A549 (cell line): ENCODE data around the gene DDIAS.

Experiments used
- BHLHE40 ChIP-seq: IDR thresholded peaks from 2 replicates; pipeline ENCODE4 v1.6.1; 2012; ENCODE audit warnings: low read depth, low read length, inconsistent platforms
- CEBPB ChIP-seq, 2 experiments: fragments of >200 bp in 1 of 2; sonication (Bioruptor Twin) in 1 of 2; formaldehyde crosslinking in 1 of 2; IDR thresholded peaks; 2 replicates each; pipeline ENCODE4 v1.6.1; 2012 to 2016
- CHD2 ChIP-seq: fragments of 150-350 bp; IDR thresholded peaks from 2 replicates; pipeline ENCODE4 v1.6.1; 2014; ENCODE audit warnings: low read length; ENCODE audit not compliant: partially characterized antibody
- HOXB5 ChIP-seq: fragments of 250-450 bp; sonication (Bioruptor Pico); IDR thresholded peaks from 2 replicates; pipeline ENCODE4 v1.5.0; 2020; ENCODE audit warnings: mild to moderate bottlenecking, moderate library complexity
- KDM5A ChIP-seq: fragments of 200-600 bp; sonication (generic); IDR thresholded peaks from 2 replicates; pipeline ENCODE4 v1.6.1; 2016; ENCODE audit warnings: antibody characterized with exemption, mild to moderate bottlenecking
- MAZ ChIP-seq: fragments of 150-350 bp; IDR thresholded peaks from 2 replicates; pipeline ENCODE4 v1.6.1; 2014; ENCODE audit warnings: antibody characterized with exemption, low read depth, low read length, borderline replicate concordance
- PHF8 ChIP-seq: fragments of 200-600 bp; sonication (generic); IDR thresholded peaks from 2 replicates; pipeline ENCODE4 v1.6.1; 2016; ENCODE audit warnings: low read depth, mild to moderate bottlenecking, antibody characterized with exemption, moderate library complexity, borderline replicate concordance
- POLR2A ChIP-seq: IDR thresholded peaks from 2 replicates; pipeline ENCODE4 v1.6.1; 2012; ENCODE audit warnings: mild to moderate bottlenecking, low read length
- RAD21 ChIP-seq, 2 experiments: fragments of >200 bp in 1 of 2; sonication (Bioruptor Twin) in 1 of 2; formaldehyde crosslinking in 1 of 2; IDR thresholded peaks in 1 of 2; conservative IDR thresholded peaks in 1 of 2; 2 replicates in 1 of 2; 3 replicates in 1 of 2; pipeline ENCODE4 v1.6.1; 2012 to 2018; ENCODE audit warnings: inconsistent platforms in 1 of 2
- SMC3 ChIP-seq: fragments of >200 bp; sonication (Bioruptor Twin); formaldehyde crosslinking; IDR thresholded peaks from 3 replicates; pipeline ENCODE4 v1.6.1; 2018; ENCODE audit warnings: inconsistent platforms
- TFCP2L1 ChIP-seq: fragments of 250-450 bp; sonication (Bioruptor Pico); IDR thresholded peaks from 2 replicates; pipeline ENCODE4 v1.5.0; 2021; ENCODE audit warnings: mild to moderate bottlenecking
- TF ChIP-seq, protein P1 (sequence below): fragments of >200 bp; sonication (Bioruptor Twin); formaldehyde crosslinking; IDR thresholded peaks from 3 replicates; pipeline ENCODE4 v1.5.1; 2016
- TF ChIP-seq, protein P2 (sequence below): IDR thresholded peaks from 2 replicates; pipeline ENCODE4 v1.6.1; 2012
- TF ChIP-seq, protein P3 (sequence below): fragments of 450-650 bp; IDR thresholded peaks from 2 replicates; pipeline ENCODE4 v1.6.1; 2014; ENCODE audit warnings: antibody characterized with exemption

DNA sequence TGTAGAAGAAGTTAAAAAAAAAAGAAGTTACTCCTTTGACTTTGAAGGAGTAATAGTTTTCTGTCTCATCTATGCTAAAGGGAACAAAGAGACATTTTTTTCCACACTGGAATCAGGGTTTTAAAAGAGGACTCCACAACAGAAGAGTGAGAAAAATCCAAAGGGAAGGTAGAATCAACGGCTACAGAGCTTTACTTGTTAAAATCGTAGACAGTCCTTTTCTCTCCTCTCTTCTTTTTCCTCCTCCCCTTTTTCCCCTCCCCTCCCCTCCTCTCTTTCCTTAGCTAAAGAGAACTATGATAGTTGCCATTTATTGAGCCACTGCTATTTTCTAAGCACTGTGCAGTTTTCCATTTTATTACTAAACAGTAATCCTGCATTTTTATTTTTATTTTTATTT is 29.2 kb downstream of the DDIAS start:
- TF ChIP-seq POLR2A = no peak
- no peak for TF ChIP-seq KDM5A
- TF ChIP-seq SMC3 = no peak
- TF ChIP-seq, protein P1, sequence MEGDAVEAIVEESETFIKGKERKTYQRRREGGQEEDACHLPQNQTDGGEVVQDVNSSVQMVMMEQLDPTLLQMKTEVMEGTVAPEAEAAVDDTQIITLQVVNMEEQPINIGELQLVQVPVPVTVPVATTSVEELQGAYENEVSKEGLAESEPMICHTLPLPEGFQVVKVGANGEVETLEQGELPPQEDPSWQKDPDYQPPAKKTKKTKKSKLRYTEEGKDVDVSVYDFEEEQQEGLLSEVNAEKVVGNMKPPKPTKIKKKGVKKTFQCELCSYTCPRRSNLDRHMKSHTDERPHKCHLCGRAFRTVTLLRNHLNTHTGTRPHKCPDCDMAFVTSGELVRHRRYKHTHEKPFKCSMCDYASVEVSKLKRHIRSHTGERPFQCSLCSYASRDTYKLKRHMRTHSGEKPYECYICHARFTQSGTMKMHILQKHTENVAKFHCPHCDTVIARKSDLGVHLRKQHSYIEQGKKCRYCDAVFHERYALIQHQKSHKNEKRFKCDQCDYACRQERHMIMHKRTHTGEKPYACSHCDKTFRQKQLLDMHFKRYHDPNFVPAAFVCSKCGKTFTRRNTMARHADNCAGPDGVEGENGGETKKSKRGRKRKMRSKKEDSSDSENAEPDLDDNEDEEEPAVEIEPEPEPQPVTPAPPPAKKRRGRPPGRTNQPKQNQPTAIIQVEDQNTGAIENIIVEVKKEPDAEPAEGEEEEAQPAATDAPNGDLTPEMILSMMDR = no peak
- no peak for TF ChIP-seq CHD2
- TF ChIP-seq, protein P2, sequence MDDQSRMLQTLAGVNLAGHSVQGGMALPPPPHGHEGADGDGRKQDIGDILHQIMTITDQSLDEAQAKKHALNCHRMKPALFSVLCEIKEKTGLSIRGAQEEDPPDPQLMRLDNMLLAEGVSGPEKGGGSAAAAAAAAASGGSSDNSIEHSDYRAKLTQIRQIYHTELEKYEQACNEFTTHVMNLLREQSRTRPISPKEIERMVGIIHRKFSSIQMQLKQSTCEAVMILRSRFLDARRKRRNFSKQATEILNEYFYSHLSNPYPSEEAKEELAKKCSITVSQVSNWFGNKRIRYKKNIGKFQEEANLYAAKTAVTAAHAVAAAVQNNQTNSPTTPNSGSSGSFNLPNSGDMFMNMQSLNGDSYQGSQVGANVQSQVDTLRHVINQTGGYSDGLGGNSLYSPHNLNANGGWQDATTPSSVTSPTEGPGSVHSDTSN = no peak
- no peak for TF ChIP-seq PHF8
- no peak for TF ChIP-seq RAD21 (conservative IDR thresholded peaks at IDR 0.05 in 1 of 2, IDR thresholded peaks at IDR 0.05 in 1 of 2)
- TF ChIP-seq CEBPB (IDR thresholded peaks at IDR 0.05) = no peak
- TF ChIP-seq, protein P3, sequence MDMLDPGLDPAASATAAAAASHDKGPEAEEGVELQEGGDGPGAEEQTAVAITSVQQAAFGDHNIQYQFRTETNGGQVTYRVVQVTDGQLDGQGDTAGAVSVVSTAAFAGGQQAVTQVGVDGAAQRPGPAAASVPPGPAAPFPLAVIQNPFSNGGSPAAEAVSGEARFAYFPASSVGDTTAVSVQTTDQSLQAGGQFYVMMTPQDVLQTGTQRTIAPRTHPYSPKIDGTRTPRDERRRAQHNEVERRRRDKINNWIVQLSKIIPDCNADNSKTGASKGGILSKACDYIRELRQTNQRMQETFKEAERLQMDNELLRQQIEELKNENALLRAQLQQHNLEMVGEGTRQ = no peak
- TF ChIP-seq TFCP2L1 = no peak
- no peak for TF ChIP-seq MAZ
- no peak for TF ChIP-seq BHLHE40
- no peak for TF ChIP-seq HOXB5 (CRISPR knock-in tag)
